Naive thymus-derived CD4-positive, alpha-beta T cell (primary cell): ENCODE measurements around the gene PDIA5. TPM values are rescaled to one million over a fixed set of nuclear protein-coding genes. Genes with fewer than 3 reads are reported as not detected.

Source experiments
- ATAC-seq: fragments of 150-1000 bp; cut with Tn5 transposase; 2 replicates; pipeline ENCODE4 v1.10.0; 2021; ENCODE audit warnings: mild to moderate bottlenecking, moderate library complexity
- CTCF ChIA-PET: fragments of 350-600 bp; sonication (Branson Sonifier 250); formaldehyde crosslinking; loops from one replicate; lab custom pipeline; 2021; ENCODE audit warnings: antibody characterized with exemption; lab: Charles Lee
- POLR2A ChIA-PET: fragments of 350-600 bp; sonication (Branson Sonifier 250); formaldehyde crosslinking; loops from one replicate; lab custom pipeline; 2021; ENCODE audit warnings: antibody characterized with exemption, inconsistent platforms; lab: Charles Lee
- DNase-seq, 9 donors: peaks; one replicate each; pipeline versions ENCODE4 v3.0.0 to v3.0.0-alpha.2; 2020 to 2022; ENCODE audit warnings: mixed read lengths in 1 of 9
- H3K27ac ChIP-seq: one replicate; pipeline ENCODE4 v1.7.0; 2013; ENCODE audit warnings: mild to moderate bottlenecking, low read depth, low read length, moderate library complexity
- H3K27me3 ChIP-seq, 2 donors: one replicate each; pipeline ENCODE4 v1.7.0; 2013; ENCODE audit warnings: low read length in 2 of 2, mild to moderate bottlenecking in 2 of 2, moderate library complexity in 2 of 2; ENCODE audit not compliant: control insufficient read depth in 2 of 2, insufficient read depth in 2 of 2
- H3K36me3 ChIP-seq, 3 experiments: 1 replicate in 2 of 3; 2 replicates in 1 of 3; pipeline ENCODE4 v1.7.0; 2013; ENCODE audit warnings: low read length in 3 of 3, mild to moderate bottlenecking in 3 of 3, moderate library complexity in 1 of 3; ENCODE audit not compliant: insufficient read depth in 3 of 3, control insufficient read depth in 2 of 3
- H3K4me1 ChIP-seq, 2 donors: one replicate each; pipeline ENCODE4 v1.7.0; 2013; ENCODE audit warnings: low read length in 2 of 2, mild to moderate bottlenecking in 2 of 2, moderate library complexity in 1 of 2; ENCODE audit not compliant: control insufficient read depth in 2 of 2, insufficient read depth in 2 of 2
- H3K4me3 ChIP-seq: 2 replicates; pipeline ENCODE4 v1.7.0; 2013; ENCODE audit warnings: mild to moderate bottlenecking, low read length
- H3K9me3 ChIP-seq, 3 experiments: 1 replicate in 2 of 3; 2 replicates in 1 of 3; pipeline ENCODE4 v1.7.0; 2013; ENCODE audit warnings: low read length in 3 of 3; ENCODE audit not compliant: control insufficient read depth in 2 of 3
- H3K27ac Mint-ChIP-seq, 9 donors: one replicate each; pipeline ENCODE4 v1.8.0; 2020 to 2022; ENCODE audit warnings: mixed read lengths in 9 of 9, mild to moderate bottlenecking in 8 of 9, moderate library complexity in 5 of 9, inconsistent platforms in 2 of 9
- H3K27me3 Mint-ChIP-seq, 5 donors: one replicate each; pipeline ENCODE4 v1.8.0; 2021 to 2022; ENCODE audit warnings: mixed read lengths in 5 of 5, mild to moderate bottlenecking in 1 of 5
- H3K36me3 Mint-ChIP-seq, 5 donors: one replicate each; pipeline ENCODE4 v1.8.0; 2020 to 2022; ENCODE audit warnings: mixed read lengths in 5 of 5, mild to moderate bottlenecking in 3 of 5, inconsistent platforms in 1 of 5
- H3K4me1 Mint-ChIP-seq, 7 donors: one replicate each; pipeline ENCODE4 v1.8.0; 2020 to 2022; ENCODE audit warnings: mixed read lengths in 7 of 7, mild to moderate bottlenecking in 3 of 7, inconsistent platforms in 1 of 7
- H3K4me3 Mint-ChIP-seq, 10 donors: one replicate each; pipeline ENCODE4 v1.8.0; 2020 to 2022; ENCODE audit warnings: mild to moderate bottlenecking in 10 of 10, mixed read lengths in 10 of 10, moderate library complexity in 6 of 10, inconsistent platforms in 2 of 10
- H3K9me3 Mint-ChIP-seq, 11 donors: one replicate each; pipeline ENCODE4 v1.8.0; 2020 to 2022; ENCODE audit warnings: mixed read lengths in 11 of 11, mild to moderate bottlenecking in 4 of 11, inconsistent platforms in 1 of 11, moderate library complexity in 1 of 11
- intact Hi-C, 2 donors: fragments of 100-400 bp; cut with micrococcal nuclease; formaldehyde crosslinking; loops; one replicate each; pipeline ENCODE4 v1.15.1; 2023
- polyA plus RNA-seq, 2 donors: library from polyadenylated mRNA; unstranded; fragments of 300-500 nt; fragmentation: Illumina TruSeq; gene quantifications; one replicate each; pipeline ENCODE4 v1.2.3, GENCODE V29; 2021
- total RNA-seq, 6 experiments: library from RNA in 5 of 6; stranded (reverse) in 5 of 6; gene quantifications; 1 replicate in 5 of 6; 2 replicates in 1 of 6; pipeline ENCODE4 v1.2.3 and lab custom pipeline; 2021 to 2026

Gene PDIA5
- total and polyA plus RNA-seq, 7 experiments from 2014 or later, result 3.4 to 21.7 (median 5.6) TPM

DNA sequence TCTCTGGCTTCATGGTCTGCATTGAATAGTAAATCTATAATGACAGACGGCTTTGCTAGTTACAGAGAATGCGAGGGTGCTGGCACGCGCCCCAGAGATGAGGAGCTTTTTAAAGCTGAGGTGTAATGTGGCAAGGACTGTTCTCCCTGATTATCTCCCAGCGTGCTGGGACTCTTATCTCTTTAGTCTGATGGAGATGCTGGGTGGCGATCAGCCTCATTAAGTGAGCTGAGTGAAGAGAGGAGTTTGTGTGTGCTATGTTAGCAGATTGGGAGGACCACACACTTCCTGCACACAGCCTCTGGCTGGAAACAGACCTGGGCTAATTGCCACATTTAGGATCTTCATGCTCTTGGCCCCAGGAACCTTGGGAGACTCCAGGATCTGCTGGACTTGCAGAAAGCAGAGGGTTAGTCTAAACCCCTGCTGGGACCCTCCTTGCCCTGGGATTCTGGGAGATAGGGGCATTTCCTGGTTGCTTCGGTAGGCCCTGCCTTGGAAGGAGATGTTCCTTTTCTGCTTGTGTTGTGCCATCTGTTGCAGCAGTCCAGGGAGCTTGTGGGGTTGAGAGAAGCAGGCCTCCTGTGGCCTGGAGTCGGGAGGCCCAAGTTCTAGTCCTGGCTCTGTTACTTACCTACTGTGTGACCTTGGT lies 15.0 kb downstream of the PDIA5 start:
- Histone ChIP-seq H3K36me3 (no peaks in the 10 kb centered on the region), H3K9me3 (no peaks in the 10 kb centered on the region), H3K27me3 (no peaks in the 10 kb centered on the region), H3K4me3 (no peak overlapping the region), H3K4me1 (no peaks in the 10 kb centered on the region), H3K27ac (no peak overlapping the region)
- Mint-ChIP-seq H3K9me3 (no peaks in the 10 kb centered on the region), H3K4me3 (no peak overlapping the region), H3K27me3 (no peaks in the 10 kb centered on the region), H3K27ac (peak overlapping the region in 1 of 9 donors; percentile 9), H3K4me1 (peaks cover 21 to 46% (median 32%) of the 10 kb centered on the region in 7 donors), H3K36me3 (no peaks in the 10 kb centered on the region)
- DNase-seq (no peak), ATAC-seq (no peak)
- ChIA-PET CTCF (no interaction called here), POLR2A (no interaction called here)
- intact Hi-C loops, result no loop called here

DNA sequence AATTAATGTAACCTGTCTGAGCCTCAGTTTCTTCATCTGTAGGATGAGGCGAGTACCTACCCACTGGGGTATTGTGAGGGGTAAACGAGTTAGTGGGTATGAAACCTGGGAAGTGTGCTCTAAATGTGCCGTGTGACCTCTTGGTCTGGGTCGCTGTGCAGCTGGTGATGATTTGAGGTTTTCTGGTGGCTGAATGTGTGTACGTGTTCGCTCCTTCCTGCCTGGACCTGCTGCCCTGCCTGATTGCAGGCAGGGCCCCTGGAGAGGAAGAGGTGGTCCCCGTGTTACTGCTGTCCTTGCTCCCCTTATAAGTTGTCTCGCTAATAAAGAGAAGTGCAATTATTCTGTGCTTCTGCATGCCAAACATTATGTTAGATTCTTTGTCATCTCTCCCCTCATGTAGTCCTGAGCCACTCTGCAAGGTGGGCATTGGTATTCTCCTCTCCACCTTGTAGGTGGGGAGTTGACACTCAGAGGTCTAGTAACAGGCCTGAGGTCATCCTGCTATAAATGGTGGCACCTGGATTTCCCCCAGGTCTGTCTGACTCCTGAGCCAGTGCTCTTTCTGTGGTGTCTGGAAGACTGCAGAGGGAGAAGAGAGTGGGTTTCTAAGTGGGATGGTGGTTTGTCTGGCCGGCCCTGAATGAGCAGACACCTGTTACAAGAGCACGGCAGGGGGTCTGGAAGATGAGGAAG lies 15.7 kb downstream of the PDIA5 start:
- ChIA-PET CTCF (no interaction called here), POLR2A (no interaction called here)
- Histone ChIP-seq H3K27me3 (no peaks in the 10 kb centered on the region), H3K36me3 (no peaks in the 10 kb centered on the region), H3K4me1 (no peaks in the 10 kb centered on the region), H3K9me3 (no peaks in the 10 kb centered on the region), H3K27ac (no peak overlapping the region), H3K4me3 (no peak overlapping the region)
- H3K27me3 Mint-ChIP-seq, result no peaks in the 10 kb centered on the region
- intact Hi-C loops, result no loop called here
- DNase-seq (no peak), ATAC-seq (no peak)
- H3K36me3 Mint-ChIP-seq, result no peaks in the 10 kb centered on the region
- peak overlapping the region in 1 of 9 donors; percentile 9 for H3K27ac Mint-ChIP-seq
- no peak overlapping the region for H3K4me3 Mint-ChIP-seq
- no peaks in the 10 kb centered on the region for H3K9me3 Mint-ChIP-seq
- peaks cover 21 to 46% (median 32%) of the 10 kb centered on the region in 7 donors for H3K4me1 Mint-ChIP-seq

DNA sequence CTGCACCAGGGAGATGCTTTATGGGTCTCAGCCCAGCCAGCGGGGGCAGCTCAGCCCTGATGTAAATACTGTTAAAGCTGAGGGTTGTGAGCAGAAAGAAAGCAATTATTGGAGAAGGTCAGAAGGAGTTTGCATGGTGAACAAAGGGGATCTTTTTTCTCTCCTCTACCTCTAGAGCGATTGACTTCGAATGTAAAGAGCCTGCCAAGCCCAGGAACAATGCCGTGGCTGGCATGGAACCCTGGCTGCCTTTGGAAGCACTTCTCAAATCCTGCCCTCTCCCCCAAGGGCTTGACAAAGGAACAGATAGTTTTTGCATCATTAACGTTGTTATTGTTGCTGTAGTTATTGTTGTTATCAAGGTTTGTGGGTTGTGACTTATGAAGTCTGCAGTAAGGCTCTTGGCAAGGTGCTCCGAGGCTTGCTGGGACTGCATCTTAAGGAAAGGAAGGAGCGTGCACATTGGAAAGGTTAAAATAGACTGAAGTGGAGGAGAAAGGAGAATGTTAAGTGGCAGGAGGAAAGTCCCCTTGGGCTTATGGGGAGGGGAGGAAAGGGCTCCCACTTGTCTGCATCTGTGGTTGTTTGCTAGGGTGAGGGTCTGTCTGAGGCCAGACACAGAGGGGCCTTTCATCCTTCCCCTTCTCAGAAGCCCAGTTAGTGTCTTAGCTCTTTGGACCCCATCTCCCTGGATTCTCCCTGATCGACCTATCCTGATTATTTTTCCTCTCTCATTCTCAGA lies 16.7 kb downstream of the PDIA5 start:
- H3K27ac ChIP-seq, result no peak overlapping the region
- no peaks in the 10 kb centered on the region for H3K4me1 ChIP-seq
- DNase-seq (no peak), ATAC-seq (no peak)
- no peaks in the 10 kb centered on the region for H3K36me3 ChIP-seq
- H3K27me3 ChIP-seq, result no peaks in the 10 kb centered on the region
- intact Hi-C loops, result no loop called here
- peak overlapping the region in 1 of 10 donors; percentile 55 for H3K4me3 Mint-ChIP-seq
- peaks cover 21 to 49% (median 32%) of the 10 kb centered on the region in 7 donors for H3K4me1 Mint-ChIP-seq
- no peaks in the 10 kb centered on the region for H3K9me3 Mint-ChIP-seq
- H3K9me3 ChIP-seq, result no peaks in the 10 kb centered on the region
- ChIA-PET POLR2A (no interaction called here), CTCF (no interaction called here)
- H3K27me3 Mint-ChIP-seq, result no peaks in the 10 kb centered on the region
- H3K4me3 ChIP-seq, result no peak overlapping the region
- H3K36me3 Mint-ChIP-seq, result no peaks in the 10 kb centered on the region
- no peak overlapping the region for H3K27ac Mint-ChIP-seq

- intact Hi-C loops, result no loop called here
- no peak for ATAC-seq
Observed at GRCh38 chr3:123084192-123084591, 17.4 kb downstream of the PDIA5 start.

GRCh38 chr3:123084738-123085237 lies 18.0 kb downstream of the PDIA5 start:
- Mint-ChIP-seq H3K36me3 (peaks cover 0 to 9% (median 0%) of the 10 kb centered on the region in 5 donors), H3K27ac (peak overlapping the region in 2 of 9 donors; percentile 5 to 28), H3K4me1 (peaks cover 23 to 51% (median 32%) of the 10 kb centered on the region in 7 donors), H3K4me3 (peak overlapping the region in 1 of 10 donors; percentile 3), H3K9me3 (no peaks in the 10 kb centered on the region), H3K27me3 (no peaks in the 10 kb centered on the region)
- H3K27ac ChIP-seq, result no peak overlapping the region
- POLR2A ChIA-PET, result no interaction called here
- intact Hi-C loops, result no loop called here
- H3K36me3 ChIP-seq, result no peaks in the 10 kb centered on the region
- CTCF ChIA-PET, result no interaction called here
- ATAC-seq, result no peak
- no peaks in the 10 kb centered on the region for H3K27me3 ChIP-seq
- H3K9me3 ChIP-seq, result no peaks in the 10 kb centered on the region
- H3K4me3 ChIP-seq, result no peak overlapping the region
- H3K4me1 ChIP-seq, result no peaks in the 10 kb centered on the region
- DNase-seq, result no peak

More at GRCh38 chr3:123084192-123084591, 17.4 kb downstream of the PDIA5 start:
- Mint-ChIP-seq H3K27me3 (no peaks in the 10 kb centered on the region), H3K4me3 (no peak overlapping the region), H3K9me3 (no peaks in the 10 kb centered on the region), H3K27ac (no peak overlapping the region), H3K4me1 (peaks cover 23 to 51% (median 32%) of the 10 kb centered on the region in 7 donors), H3K36me3 (peaks cover 0 to 6% (median 0%) of the 10 kb centered on the region in 5 donors)
- Histone ChIP-seq H3K4me3 (no peak overlapping the region), H3K4me1 (no peaks in the 10 kb centered on the region), H3K27me3 (no peaks in the 10 kb centered on the region), H3K36me3 (no peaks in the 10 kb centered on the region), H3K9me3 (no peaks in the 10 kb centered on the region), H3K27ac (no peak overlapping the region)
- no peak for DNase-seq
- ChIA-PET POLR2A (no interaction called here), CTCF (no interaction called here)

- H3K36me3 Mint-ChIP-seq, result peaks cover 0 to 9% (median 0%) of the 10 kb centered on the region in 5 donors
- no peak for DNase-seq
- H3K27me3 ChIP-seq, result no peaks in the 10 kb centered on the region
- CTCF ChIA-PET, result no interaction called here
- intact Hi-C loops, result no loop called here
- ATAC-seq, result peak; percentile 38
- POLR2A ChIA-PET, result no interaction called here
- peak overlapping the region in 1 of 9 donors; percentile 31 for H3K27ac Mint-ChIP-seq
- H3K27ac ChIP-seq, result no peak overlapping the region
- no peaks in the 10 kb centered on the region for H3K27me3 Mint-ChIP-seq
- H3K9me3 Mint-ChIP-seq, result no peaks in the 10 kb centered on the region
- H3K4me3 Mint-ChIP-seq, result no peak overlapping the region
- peaks cover 0 to 2% of the 10 kb centered on the region in 2 donors for H3K4me1 ChIP-seq
- H3K9me3 ChIP-seq, result no peaks in the 10 kb centered on the region
- H3K4me3 ChIP-seq, result no peak overlapping the region
- peaks cover 25 to 55% (median 35%) of the 10 kb centered on the region in 7 donors for H3K4me1 Mint-ChIP-seq
- no peaks in the 10 kb centered on the region for H3K36me3 ChIP-seq
Observed at GRCh38 chr3:123085293-123085931, 18.6 kb downstream of the PDIA5 start.
